ENCODE measurements around the gene TBC1D2B. TPM values are rescaled to one million over a fixed set of nuclear protein-coding genes. Genes with fewer than 3 reads are reported as not detected.

The TBC1D2B gene
- total and polyA plus RNA-seq, 4 donors, result 21.8 to 62.9 (median 38.9) TPM

DNA sequence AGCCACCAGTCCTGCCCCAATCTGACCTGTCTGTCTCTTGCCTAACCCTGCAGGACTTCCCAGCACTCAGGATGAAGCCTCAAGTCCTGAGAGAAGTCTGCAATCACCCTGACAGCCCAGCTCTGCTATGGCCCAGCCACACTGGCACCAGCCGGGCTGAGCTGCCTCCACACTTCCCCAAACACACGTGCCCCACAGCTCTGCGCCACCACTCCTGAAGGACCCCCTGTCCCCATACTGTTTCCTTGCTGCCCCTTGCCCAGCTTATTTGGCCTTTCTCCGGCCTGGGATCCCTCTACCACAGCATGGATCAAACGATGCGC, 76.6 kb downstream of the TBC1D2B start:
- Histone ChIP-seq H3K4me3 (no peak overlapping the region), H3K4me1 (ENCODE audit: control insufficient read depth in 5 of 5, insufficient read depth in 5 of 5, low read length in 5 of 5) (peaks cover 0 to 31% (median 14%) of the 10 kb centered on the region in 5 donors), H3K9me3 (ENCODE audit: control insufficient read depth in 4 of 4, insufficient read depth in 3 of 4, low read length in 3 of 4) (no peaks in the 10 kb centered on the region), H3K9ac (ENCODE audit: insufficient read depth in 1 of 2, low read length in 2 of 2) (no peak overlapping the region), H3K27me3 (ENCODE audit: control insufficient read depth in 3 of 3, insufficient read depth in 3 of 3, low read length in 2 of 3) (no peaks in the 10 kb centered on the region), H3K36me3 (ENCODE audit: control insufficient read depth in 4 of 4, insufficient read depth in 4 of 4, low read length in 4 of 4) (peaks cover 0 to 48% (median 36%) of the 10 kb centered on the region in 4 donors), H3K27ac (ENCODE audit: low read depth in 1 of 2, low read length in 1 of 2) (no peak overlapping the region)
- no peak for ATAC-seq (ENCODE audit: insufficient read depth, low FRiP score)
- WGBS, 2 donors, result 80 to 90% methylated on average over 6 of the region's 6 CpGs
- TF ChIP-seq, protein P1, sequence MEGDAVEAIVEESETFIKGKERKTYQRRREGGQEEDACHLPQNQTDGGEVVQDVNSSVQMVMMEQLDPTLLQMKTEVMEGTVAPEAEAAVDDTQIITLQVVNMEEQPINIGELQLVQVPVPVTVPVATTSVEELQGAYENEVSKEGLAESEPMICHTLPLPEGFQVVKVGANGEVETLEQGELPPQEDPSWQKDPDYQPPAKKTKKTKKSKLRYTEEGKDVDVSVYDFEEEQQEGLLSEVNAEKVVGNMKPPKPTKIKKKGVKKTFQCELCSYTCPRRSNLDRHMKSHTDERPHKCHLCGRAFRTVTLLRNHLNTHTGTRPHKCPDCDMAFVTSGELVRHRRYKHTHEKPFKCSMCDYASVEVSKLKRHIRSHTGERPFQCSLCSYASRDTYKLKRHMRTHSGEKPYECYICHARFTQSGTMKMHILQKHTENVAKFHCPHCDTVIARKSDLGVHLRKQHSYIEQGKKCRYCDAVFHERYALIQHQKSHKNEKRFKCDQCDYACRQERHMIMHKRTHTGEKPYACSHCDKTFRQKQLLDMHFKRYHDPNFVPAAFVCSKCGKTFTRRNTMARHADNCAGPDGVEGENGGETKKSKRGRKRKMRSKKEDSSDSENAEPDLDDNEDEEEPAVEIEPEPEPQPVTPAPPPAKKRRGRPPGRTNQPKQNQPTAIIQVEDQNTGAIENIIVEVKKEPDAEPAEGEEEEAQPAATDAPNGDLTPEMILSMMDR (IDR thresholded peaks at IDR 0.05; ENCODE audit: control extremely low read depth, extremely low read depth), result no peak
- no peak for DNase-seq

DNA sequence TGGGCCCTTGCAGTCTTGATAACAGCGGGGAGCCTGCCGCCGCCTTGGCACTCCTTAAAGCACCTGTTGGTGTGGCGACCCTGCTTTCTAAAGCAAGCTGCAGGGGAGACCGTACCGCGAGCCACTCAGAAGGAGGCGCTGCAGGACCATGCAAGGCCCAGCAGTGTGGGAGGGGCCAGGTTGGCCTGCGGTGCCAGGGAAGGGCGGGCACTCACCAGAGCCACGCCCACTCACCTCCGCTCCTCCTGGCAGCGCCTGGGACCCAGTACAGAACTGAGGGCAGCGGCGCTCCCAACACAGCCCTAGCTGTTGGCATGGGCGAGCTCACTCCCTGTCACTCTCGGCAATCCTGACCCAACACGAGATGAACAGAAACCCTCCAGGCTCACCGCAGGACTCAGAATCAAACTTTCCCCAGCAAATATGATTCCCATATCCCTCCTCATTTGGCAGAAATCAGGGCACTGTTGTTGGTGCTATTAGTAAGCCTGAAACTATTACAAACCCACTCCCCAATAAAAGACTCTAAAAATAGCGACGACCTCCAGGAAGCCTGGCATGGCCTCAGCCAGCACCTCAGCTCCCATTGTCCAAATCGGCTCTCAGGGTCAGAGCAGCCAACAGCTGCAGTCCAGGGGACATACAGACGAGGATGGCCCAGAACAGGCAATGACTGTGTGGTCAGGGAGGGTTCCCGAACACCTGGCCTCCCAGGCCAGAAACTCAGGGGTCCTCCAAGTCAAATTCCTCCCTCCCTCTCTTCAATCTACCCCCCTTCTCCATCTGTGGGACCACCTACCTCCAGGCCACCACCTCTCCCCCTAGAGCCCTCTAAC, 77.2 kb downstream of the TBC1D2B start:
- no peak overlapping the region for H3K9ac ChIP-seq (ENCODE audit: insufficient read depth in 1 of 2, low read length in 2 of 2)
- no peaks in the 10 kb centered on the region for H3K27me3 ChIP-seq (ENCODE audit: control insufficient read depth in 3 of 3, insufficient read depth in 3 of 3, low read length in 2 of 3)
- H3K9me3 ChIP-seq (ENCODE audit: control insufficient read depth in 4 of 4, insufficient read depth in 3 of 4, low read length in 3 of 4), result no peaks in the 10 kb centered on the region
- WGBS, 2 donors, result 55 to 60% methylated on average over 23 to 24 of the region's 24 CpGs
- H3K4me1 ChIP-seq (ENCODE audit: control insufficient read depth in 5 of 5, insufficient read depth in 5 of 5, low read length in 5 of 5), result peaks cover 0 to 25% (median 14%) of the 10 kb centered on the region in 5 donors
- TF ChIP-seq, protein P1 (IDR thresholded peaks at IDR 0.05; ENCODE audit: control extremely low read depth, extremely low read depth), result peak; percentile 55
- peaks cover 0 to 48% (median 36%) of the 10 kb centered on the region in 4 donors for H3K36me3 ChIP-seq (ENCODE audit: control insufficient read depth in 4 of 4, insufficient read depth in 4 of 4, low read length in 4 of 4)
- no peak overlapping the region for H3K4me3 ChIP-seq
- ATAC-seq (ENCODE audit: insufficient read depth, low FRiP score) (peak; percentile 60), DNase-seq (peak; percentile 57 to 81 (median 74))
- no peak overlapping the region for H3K27ac ChIP-seq (ENCODE audit: low read depth in 1 of 2, low read length in 1 of 2)

DNA sequence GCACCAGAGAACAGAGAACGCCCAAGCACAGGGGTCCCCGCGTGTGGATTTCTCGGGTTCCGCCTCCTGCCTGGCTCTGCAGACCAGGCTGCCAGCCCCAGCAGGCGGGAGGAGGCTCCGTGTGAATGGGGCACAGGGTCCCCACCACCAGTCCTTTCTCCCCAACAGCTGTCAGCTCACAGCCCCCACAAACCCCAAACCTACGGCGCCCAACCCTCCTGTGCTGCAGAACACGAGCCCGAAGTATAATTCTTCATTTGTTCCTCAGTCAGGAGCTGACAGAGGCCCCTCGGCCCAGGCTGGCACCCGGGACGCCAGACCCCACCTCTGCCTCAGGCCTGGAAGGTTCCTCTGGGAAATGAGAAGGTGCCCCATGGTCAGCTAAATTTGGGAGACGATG, 78.0 kb downstream of the TBC1D2B start:
- no peak for ATAC-seq (ENCODE audit: insufficient read depth, low FRiP score)
- H3K4me1 ChIP-seq (ENCODE audit: control insufficient read depth in 5 of 5, insufficient read depth in 5 of 5, low read length in 5 of 5), result peaks cover 0 to 17% (median 10%) of the 10 kb centered on the region in 5 donors
- peaks cover 0 to 48% (median 36%) of the 10 kb centered on the region in 4 donors for H3K36me3 ChIP-seq (ENCODE audit: control insufficient read depth in 4 of 4, insufficient read depth in 4 of 4, low read length in 4 of 4)
- TF ChIP-seq, protein P1 (IDR thresholded peaks at IDR 0.05; ENCODE audit: control extremely low read depth, extremely low read depth), result no peak
- no peaks in the 10 kb centered on the region for H3K27me3 ChIP-seq (ENCODE audit: control insufficient read depth in 3 of 3, insufficient read depth in 3 of 3, low read length in 2 of 3)
- no peak overlapping the region for H3K4me3 ChIP-seq
- H3K27ac ChIP-seq (ENCODE audit: low read depth in 1 of 2, low read length in 1 of 2), result no peak overlapping the region
- no peak overlapping the region for H3K9ac ChIP-seq (ENCODE audit: insufficient read depth in 1 of 2, low read length in 2 of 2)
- H3K9me3 ChIP-seq (ENCODE audit: control insufficient read depth in 4 of 4, insufficient read depth in 3 of 4, low read length in 3 of 4), result no peaks in the 10 kb centered on the region
- peak in 1 of 3 donors; percentile 9 for DNase-seq
- WGBS, 2 donors, result 93% methylated on average over 15 of the region's 15 CpGs

Data from lung (tissue), 12 donors.